ENCODE data around the gene ITGB1BP2. TPM values are rescaled to one million over a fixed set of nuclear protein-coding genes. Genes with fewer than 3 reads are reported as not detected.
"Not testable (repeated sequence)": the region's sequence is repeated elsewhere in the genome, so short reads cannot be mapped to it uniquely, and the experiment has no call there.

ITGB1BP2 gene
- total and polyA plus RNA-seq, 9 donors: 89.9 to 152 (median 127) TPM

GRCh38 chrX:71269801-71270395 lies 31.7 kb upstream of the ITGB1BP2 start:
- Histone ChIP-seq H3K27ac (ENCODE audit: low read length) (no peak overlapping the region), H3K27me3 (ENCODE audit: control insufficient read depth, insufficient read depth, low read length) (no peaks in the 10 kb centered on the region), H3K4me1 (ENCODE audit: control insufficient read depth, insufficient read depth, low read length) (no peaks in the 10 kb centered on the region), H3K4me3 (ENCODE audit: low read length) (no peak overlapping the region), H3K9me3 (replicated peaks; ENCODE audit: control insufficient read depth, low read depth, low read length) (no peaks in the 10 kb centered on the region), H3K36me3 (ENCODE audit: control insufficient read depth, insufficient read depth, low read length) (no peaks in the 10 kb centered on the region)
- DNase-seq: no peak
- 82% methylated on average over 19 of the region's 19 CpGs for WGBS (ENCODE audit: insufficient coverage)

GRCh38 chrX:71272313-71272712 lies 29.2 kb upstream of the ITGB1BP2 start:
- not testable (repeated sequence) for H3K4me1 ChIP-seq (ENCODE audit: control insufficient read depth, insufficient read depth, low read length); H3K27me3 ChIP-seq (ENCODE audit: control insufficient read depth, insufficient read depth, low read length)
- whole genome bisulfite sequencing (ENCODE audit: insufficient coverage): 75% methylated on average over 1 of the region's 2 CpGs

GRCh38 chrX:71281300-71281699 lies 20.2 kb upstream of the ITGB1BP2 start:
- 96% methylated on average over 7 of the region's 11 CpGs for WGBS (ENCODE audit: insufficient coverage)

More at GRCh38 chrX:71272313-71272712, 29.2 kb upstream of the ITGB1BP2 start:
- not testable (repeated sequence) for H3K9me3 ChIP-seq (replicated peaks; ENCODE audit: control insufficient read depth, low read depth, low read length); H3K27ac ChIP-seq (ENCODE audit: low read length); DNase-seq; H3K36me3 ChIP-seq (ENCODE audit: control insufficient read depth, insufficient read depth, low read length); H3K4me3 ChIP-seq (ENCODE audit: low read length)

GRCh38 chrX:71282514-71283402 lies 18.8 kb upstream of the ITGB1BP2 start:
- DNase-seq: no peak
- H3K27ac ChIP-seq (ENCODE audit: low read length): peak overlapping the region; percentile 94
- H3K4me3 ChIP-seq (ENCODE audit: low read length): peak overlapping the region; percentile 45
- no peaks in the 10 kb centered on the region for H3K9me3 ChIP-seq (replicated peaks; ENCODE audit: control insufficient read depth, low read depth, low read length)
- H3K27me3 ChIP-seq (ENCODE audit: control insufficient read depth, insufficient read depth, low read length): no peaks in the 10 kb centered on the region
- no peaks in the 10 kb centered on the region for H3K36me3 ChIP-seq (ENCODE audit: control insufficient read depth, insufficient read depth, low read length)
- 36% methylated on average over 8 of the region's 16 CpGs for WGBS (ENCODE audit: insufficient coverage)
- no peaks in the 10 kb centered on the region for H3K4me1 ChIP-seq (ENCODE audit: control insufficient read depth, insufficient read depth, low read length)

More at GRCh38 chrX:71281300-71281699, 20.2 kb upstream of the ITGB1BP2 start:
- H3K27ac ChIP-seq (ENCODE audit: low read length); H3K27me3 ChIP-seq (ENCODE audit: control insufficient read depth, insufficient read depth, low read length); H3K9me3 ChIP-seq (replicated peaks; ENCODE audit: control insufficient read depth, low read depth, low read length); H3K4me3 ChIP-seq (ENCODE audit: low read length); H3K4me1 ChIP-seq (ENCODE audit: control insufficient read depth, insufficient read depth, low read length); H3K36me3 ChIP-seq (ENCODE audit: control insufficient read depth, insufficient read depth, low read length); DNase-seq: not testable (repeated sequence)

GRCh38 chrX:71283403-71284143 lies 18.0 kb upstream of the ITGB1BP2 start, which contains the start of gene NONO:
NONO (plus strand) TSS chrX:71283635; CDS start chrX:71290638, 7,003 bp downstream.
- peak within 1 kb of the TSS; percentile 98 for H3K27ac ChIP-seq (ENCODE audit: low read length)
- no peaks in the 10 kb centered on the region for H3K4me1 ChIP-seq (ENCODE audit: control insufficient read depth, insufficient read depth, low read length)
- DNase-seq: peak; percentile 100
- H3K36me3 ChIP-seq (ENCODE audit: control insufficient read depth, insufficient read depth, low read length): no peaks in the 10 kb centered on the region
- no peaks in the 10 kb centered on the region for H3K27me3 ChIP-seq (ENCODE audit: control insufficient read depth, insufficient read depth, low read length)
- peak within 1 kb of the TSS; percentile 82 for H3K4me3 ChIP-seq (ENCODE audit: low read length)
- H3K9me3 ChIP-seq (replicated peaks; ENCODE audit: control insufficient read depth, low read depth, low read length): no peaks in the 10 kb centered on the region
- 38% methylated on average over 47 of the region's 57 CpGs for WGBS (ENCODE audit: insufficient coverage)

- H3K9me3 ChIP-seq (replicated peaks; ENCODE audit: control insufficient read depth, low read depth, low read length): no peaks in the 10 kb centered on the region
- no peaks in the 10 kb centered on the region for H3K4me1 ChIP-seq (ENCODE audit: control insufficient read depth, insufficient read depth, low read length)
- no peak for DNase-seq
- no peaks in the 10 kb centered on the region for H3K27me3 ChIP-seq (ENCODE audit: control insufficient read depth, insufficient read depth, low read length)
- H3K36me3 ChIP-seq (ENCODE audit: control insufficient read depth, insufficient read depth, low read length): peaks cover 5% of the 10 kb centered on the region
- H3K4me3 ChIP-seq (ENCODE audit: low read length): no peak overlapping the region
- no peak overlapping the region for H3K27ac ChIP-seq (ENCODE audit: low read length)
Observed at GRCh38 chrX:71285929-71286328, 15.6 kb upstream of the ITGB1BP2 start.

GRCh38 chrX:71291381-71291780 lies 10.2 kb upstream of the ITGB1BP2 start:
- H3K4me3 ChIP-seq (ENCODE audit: low read length): no peak overlapping the region
- H3K36me3 ChIP-seq (ENCODE audit: control insufficient read depth, insufficient read depth, low read length): peaks cover 32% of the 10 kb centered on the region
- H3K27ac ChIP-seq (ENCODE audit: low read length): no peak overlapping the region
- no peaks in the 10 kb centered on the region for H3K9me3 ChIP-seq (replicated peaks; ENCODE audit: control insufficient read depth, low read depth, low read length)
- WGBS (ENCODE audit: insufficient coverage): no CpG with 5 or more reads among the region's 6 CpGs
- H3K27me3 ChIP-seq (ENCODE audit: control insufficient read depth, insufficient read depth, low read length): no peaks in the 10 kb centered on the region
- no peak for DNase-seq
- no peaks in the 10 kb centered on the region for H3K4me1 ChIP-seq (ENCODE audit: control insufficient read depth, insufficient read depth, low read length)

- H3K27me3 ChIP-seq (ENCODE audit: control insufficient read depth, insufficient read depth, low read length): no peaks in the 10 kb centered on the region
- DNase-seq: no peak
- H3K36me3 ChIP-seq (ENCODE audit: control insufficient read depth, insufficient read depth, low read length): peaks cover 42% of the 10 kb centered on the region
- no peaks in the 10 kb centered on the region for H3K9me3 ChIP-seq (replicated peaks; ENCODE audit: control insufficient read depth, low read depth, low read length)
- H3K4me3 ChIP-seq (ENCODE audit: low read length): no peak overlapping the region
- 87% methylated on average over 2 of the region's 7 CpGs for WGBS (ENCODE audit: insufficient coverage)
- no peak overlapping the region for H3K27ac ChIP-seq (ENCODE audit: low read length)
- H3K4me1 ChIP-seq (ENCODE audit: control insufficient read depth, insufficient read depth, low read length): no peaks in the 10 kb centered on the region
Observed at GRCh38 chrX:71292669-71293365, 8.7 kb upstream of the ITGB1BP2 start.

GRCh38 chrX:71296806-71297205 lies 4.7 kb upstream of the ITGB1BP2 start:
- Histone ChIP-seq H3K27me3 (ENCODE audit: control insufficient read depth, insufficient read depth, low read length) (no peaks in the 10 kb centered on the region), H3K9me3 (replicated peaks; ENCODE audit: control insufficient read depth, low read depth, low read length) (no peaks in the 10 kb centered on the region), H3K27ac (ENCODE audit: low read length) (no peak overlapping the region), H3K4me1 (ENCODE audit: control insufficient read depth, insufficient read depth, low read length) (no peaks in the 10 kb centered on the region), H3K4me3 (ENCODE audit: low read length) (no peak overlapping the region), H3K36me3 (ENCODE audit: control insufficient read depth, insufficient read depth, low read length) (peaks cover 55% of the 10 kb centered on the region)
- no peak for DNase-seq
- 91% methylated on average over 5 of the region's 6 CpGs for WGBS (ENCODE audit: insufficient coverage)
